ENCODE measurements around the gene MANEA.

MANEA gene

DNA sequence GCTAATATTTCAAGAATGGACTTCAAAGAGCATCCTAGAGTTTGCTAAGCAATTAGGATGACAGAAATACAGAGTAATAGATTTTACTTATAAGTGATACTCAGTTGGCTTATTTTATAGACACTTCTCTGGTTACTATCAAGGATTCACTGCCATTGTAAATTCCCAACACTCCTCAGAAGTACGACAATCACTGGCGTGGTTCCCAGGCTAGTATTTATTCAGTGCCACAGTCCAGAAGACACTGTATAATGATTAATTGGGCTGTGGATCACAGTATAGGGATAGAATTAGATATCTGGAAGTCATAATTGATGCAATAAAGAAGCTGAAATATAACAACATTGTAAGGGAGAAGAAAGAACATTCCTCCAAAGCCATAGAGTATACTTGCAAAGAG lies 15.7 kb downstream of the MANEA start:
- no peaks in the 10 kb centered on the region for H3K9me3 ChIP-seq (replicated peaks; ENCODE audit: insufficient read depth, low read length)
- no peak for TF ChIP-seq EZH2phosphoT487 (IDR thresholded peaks at IDR 0.05; ENCODE audit: low read length)
- TF ChIP-seq EZH2 (optimal IDR thresholded peaks at IDR 0.05; ENCODE audit: low read depth, low read length), result no peak
- TF ChIP-seq, protein P1, sequence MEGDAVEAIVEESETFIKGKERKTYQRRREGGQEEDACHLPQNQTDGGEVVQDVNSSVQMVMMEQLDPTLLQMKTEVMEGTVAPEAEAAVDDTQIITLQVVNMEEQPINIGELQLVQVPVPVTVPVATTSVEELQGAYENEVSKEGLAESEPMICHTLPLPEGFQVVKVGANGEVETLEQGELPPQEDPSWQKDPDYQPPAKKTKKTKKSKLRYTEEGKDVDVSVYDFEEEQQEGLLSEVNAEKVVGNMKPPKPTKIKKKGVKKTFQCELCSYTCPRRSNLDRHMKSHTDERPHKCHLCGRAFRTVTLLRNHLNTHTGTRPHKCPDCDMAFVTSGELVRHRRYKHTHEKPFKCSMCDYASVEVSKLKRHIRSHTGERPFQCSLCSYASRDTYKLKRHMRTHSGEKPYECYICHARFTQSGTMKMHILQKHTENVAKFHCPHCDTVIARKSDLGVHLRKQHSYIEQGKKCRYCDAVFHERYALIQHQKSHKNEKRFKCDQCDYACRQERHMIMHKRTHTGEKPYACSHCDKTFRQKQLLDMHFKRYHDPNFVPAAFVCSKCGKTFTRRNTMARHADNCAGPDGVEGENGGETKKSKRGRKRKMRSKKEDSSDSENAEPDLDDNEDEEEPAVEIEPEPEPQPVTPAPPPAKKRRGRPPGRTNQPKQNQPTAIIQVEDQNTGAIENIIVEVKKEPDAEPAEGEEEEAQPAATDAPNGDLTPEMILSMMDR (IDR thresholded peaks at IDR 0.05; ENCODE audit: low read length), result no peak
- peaks cover 5% of the 10 kb centered on the region for H3F3A ChIP-seq (ENCODE audit: insufficient read depth, low read length)
- no peak overlapping the region for H3K9ac ChIP-seq (ENCODE audit: low read length)
- H3K27me3 ChIP-seq (replicated peaks; ENCODE audit: insufficient read depth, low read length), result no peaks in the 10 kb centered on the region
- H3K9me2 ChIP-seq (replicated peaks; ENCODE audit: insufficient read depth, low read length), result no peaks in the 10 kb centered on the region
- no peak for DNase-seq
- H3K79me2 ChIP-seq (ENCODE audit: low read length), result peaks cover 92% of the 10 kb centered on the region
- no peak overlapping the region for H2AFZ ChIP-seq (ENCODE audit: low read length)
- H3K36me3 ChIP-seq (replicated peaks; ENCODE audit: insufficient read depth, low read length), result peaks cover 11% of the 10 kb centered on the region
- peaks cover 10% of the 10 kb centered on the region for H3K4me1 ChIP-seq (ENCODE audit: low read length)
- H3K4me3 ChIP-seq (ENCODE audit: low read length), result no peak overlapping the region
- peaks cover 4% of the 10 kb centered on the region; the same call in 1 of the 2 replicates for H4K20me1 ChIP-seq (ENCODE audit: insufficient read depth, low read length)
- no peak overlapping the region for H3K4me2 ChIP-seq (ENCODE audit: low read depth, low read length)
- H3K27ac ChIP-seq (ENCODE audit: low read length), result no peak overlapping the region

DNA sequence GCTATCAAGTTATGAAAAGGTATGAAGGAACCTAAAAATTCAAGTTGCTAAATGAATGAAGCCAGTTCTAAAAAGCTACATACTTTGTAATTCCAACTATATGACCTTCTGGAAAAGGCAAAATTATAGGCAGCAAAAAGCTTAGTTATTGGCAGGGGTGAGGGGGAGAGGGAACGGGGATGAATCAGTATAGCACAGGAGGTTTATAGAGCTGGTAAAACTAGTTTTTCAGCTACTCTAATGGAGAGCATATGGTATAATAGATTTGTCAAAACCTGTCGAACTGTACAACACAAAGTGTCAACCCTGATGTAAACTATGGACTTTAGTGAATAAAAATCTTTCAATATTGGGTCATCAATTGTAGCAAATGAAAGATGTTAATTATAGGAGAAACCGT lies 18.7 kb downstream of the MANEA start:
- peaks cover 84% of the 10 kb centered on the region for H3K79me2 ChIP-seq (ENCODE audit: low read length)
- H3K9me2 ChIP-seq (replicated peaks; ENCODE audit: insufficient read depth, low read length), result no peaks in the 10 kb centered on the region
- H3K4me2 ChIP-seq (ENCODE audit: low read depth, low read length), result no peak overlapping the region
- TF ChIP-seq, protein P1 (IDR thresholded peaks at IDR 0.05; ENCODE audit: low read length), result no peak
- no peak for TF ChIP-seq EZH2phosphoT487 (IDR thresholded peaks at IDR 0.05; ENCODE audit: low read length)
- TF ChIP-seq EZH2 (optimal IDR thresholded peaks at IDR 0.05; ENCODE audit: low read depth, low read length), result no peak
- no peaks in the 10 kb centered on the region for H3K9me3 ChIP-seq (replicated peaks; ENCODE audit: insufficient read depth, low read length)
- DNase-seq, result no peak
- peaks cover 34% of the 10 kb centered on the region for H3K4me1 ChIP-seq (ENCODE audit: low read length)
- no peak overlapping the region for H2AFZ ChIP-seq (ENCODE audit: low read length)
- H3K27ac ChIP-seq (ENCODE audit: low read length), result no peak overlapping the region
- peaks cover 31% of the 10 kb centered on the region for H3F3A ChIP-seq (ENCODE audit: insufficient read depth, low read length)
- no peak overlapping the region for H3K9ac ChIP-seq (ENCODE audit: low read length)
- H3K27me3 ChIP-seq (replicated peaks; ENCODE audit: insufficient read depth, low read length), result no peaks in the 10 kb centered on the region
- H4K20me1 ChIP-seq (ENCODE audit: insufficient read depth, low read length), result no peaks in the 10 kb centered on the region
- no peak overlapping the region for H3K4me3 ChIP-seq (ENCODE audit: low read length)
- H3K36me3 ChIP-seq (replicated peaks; ENCODE audit: insufficient read depth, low read length), result peaks cover 11% of the 10 kb centered on the region; the same call in 1 of the 2 replicates

DNA sequence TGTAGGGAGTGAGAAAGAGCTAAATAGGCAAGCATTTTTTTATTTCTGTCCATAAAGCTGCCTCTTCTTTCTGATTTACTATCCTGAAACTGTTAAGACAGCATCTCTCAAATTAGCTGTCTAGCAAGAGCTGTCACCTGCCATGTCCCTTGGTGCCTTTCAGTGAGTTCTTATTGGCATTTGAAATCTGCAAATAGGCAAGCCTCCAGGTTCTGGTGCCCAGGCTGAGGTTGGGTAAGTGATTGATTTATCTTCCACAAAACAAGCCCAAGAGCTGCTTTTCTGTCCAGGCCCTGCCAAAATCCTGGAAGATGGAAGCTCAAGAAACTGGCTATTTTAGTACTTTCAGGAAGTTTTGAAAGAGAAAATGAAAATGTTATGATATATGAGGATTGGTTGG lies 22.4 kb downstream of the MANEA start:
- Histone ChIP-seq H3K4me3 (ENCODE audit: low read length) (peak overlapping the region; percentile 45), H3F3A (ENCODE audit: insufficient read depth, low read length) (peaks cover 31% of the 10 kb centered on the region), H3K27ac (ENCODE audit: low read length) (peak overlapping the region; percentile 84), H3K9me3 (replicated peaks; ENCODE audit: insufficient read depth, low read length) (no peaks in the 10 kb centered on the region), H3K79me2 (ENCODE audit: low read length) (peaks cover 59% of the 10 kb centered on the region), H3K9me2 (replicated peaks; ENCODE audit: insufficient read depth, low read length) (no peaks in the 10 kb centered on the region), H3K27me3 (replicated peaks; ENCODE audit: insufficient read depth, low read length) (no peaks in the 10 kb centered on the region), H3K36me3 (replicated peaks; ENCODE audit: insufficient read depth, low read length) (peaks cover 11% of the 10 kb centered on the region; the same call in 1 of the 2 replicates), H3K4me1 (ENCODE audit: low read length) (peaks cover 35% of the 10 kb centered on the region), H4K20me1 (ENCODE audit: insufficient read depth, low read length) (no peaks in the 10 kb centered on the region), H3K4me2 (ENCODE audit: low read depth, low read length) (peak overlapping the region; percentile 87), H2AFZ (ENCODE audit: low read length) (no peak overlapping the region), H3K9ac (ENCODE audit: low read length) (peak overlapping the region; percentile 38; the same call in 1 of the 2 replicates)
- no peak for TF ChIP-seq EZH2phosphoT487 (IDR thresholded peaks at IDR 0.05; ENCODE audit: low read length)
- TF ChIP-seq EZH2 (optimal IDR thresholded peaks at IDR 0.05; ENCODE audit: low read depth, low read length), result no peak
- TF ChIP-seq, protein P1 (IDR thresholded peaks at IDR 0.05; ENCODE audit: low read length), result no peak
- DNase-seq, result peak; percentile 72
